ENCODE results near the gene NAV2.

- TF ChIP-seq POLR2AphosphoS5 (IDR thresholded peaks at IDR 0.05; ENCODE audit: low read depth, low read length) (no peak), CEBPB (IDR thresholded peaks at IDR 0.05; ENCODE audit: low read depth) (no peak), CTCF (IDR thresholded peaks at IDR 0.05 in 2 of 3, conservative IDR thresholded peaks at IDR 0.05 in 1 of 3; ENCODE audit: borderline replicate concordance in 1 of 3, insufficient read depth in 1 of 3, low read depth in 2 of 3, low read length in 2 of 3) (no peak), POLR2A (IDR thresholded peaks at IDR 0.05; ENCODE audit: borderline replicate concordance, extremely low read depth, insufficient read depth, insufficient read length) (no peak), EZH2 (IDR thresholded peaks at IDR 0.05) (no peak), ELF1 (IDR thresholded peaks at IDR 0.05; ENCODE audit: borderline replicate concordance, low read depth) (no peak), RAD21 (IDR thresholded peaks at IDR 0.05; ENCODE audit: low read depth) (no peak), SRF (IDR thresholded peaks at IDR 0.05; ENCODE audit: low read depth) (no peak), ZFX (IDR thresholded peaks at IDR 0.05) (no peak)
- TF ChIP-seq, protein P1, sequence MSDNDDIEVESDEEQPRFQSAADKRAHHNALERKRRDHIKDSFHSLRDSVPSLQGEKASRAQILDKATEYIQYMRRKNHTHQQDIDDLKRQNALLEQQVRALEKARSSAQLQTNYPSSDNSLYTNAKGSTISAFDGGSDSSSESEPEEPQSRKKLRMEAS (IDR thresholded peaks at IDR 0.05): no peak
Observed at GRCh38 chr11:19955660-19956059, 243.0 kb downstream of the NAV2 start.

All from HCT116 (cell line).